ENCODE measurements around the gene C1orf159.
A peak's percentile ranks its signal among the peaks of the same experiment; 100 is the strongest.

The C1orf159 gene

GRCh38 chr1:1033009-1033587 lies 82.8 kb downstream of the C1orf159 start:
- DNase-seq = peak; percentile 87

- no peak for DNase-seq
Observed at GRCh38 chr1:1032424-1032823, 83.5 kb downstream of the C1orf159 start.
